GM19099 (cell line): ENCODE results near the gene FBN3.

Source experiments
- POLR2A ChIP-seq: IDR thresholded peaks from 3 replicates; pipeline ENCODE4 v1.6.1; 2011; ENCODE audit warnings: low read depth; ENCODE audit not compliant: insufficient read length; ENCODE audit errors: extremely low read depth

FBN3 gene

GRCh38 chr19:8039231-8039630 is 110.2 kb downstream of the FBN3 start:
- TF ChIP-seq POLR2A = no peak

GRCh38 chr19:8038815-8039214 is 110.6 kb downstream of the FBN3 start:
- no peak for TF ChIP-seq POLR2A

GRCh38 chr19:8036434-8037099 is 112.8 kb downstream of the FBN3 start:
- no peak for TF ChIP-seq POLR2A

- TF ChIP-seq POLR2A = no peak
These were observed 115.2 kb downstream of the FBN3 start for GRCh38 chr19:8034178-8034525.

DNA sequence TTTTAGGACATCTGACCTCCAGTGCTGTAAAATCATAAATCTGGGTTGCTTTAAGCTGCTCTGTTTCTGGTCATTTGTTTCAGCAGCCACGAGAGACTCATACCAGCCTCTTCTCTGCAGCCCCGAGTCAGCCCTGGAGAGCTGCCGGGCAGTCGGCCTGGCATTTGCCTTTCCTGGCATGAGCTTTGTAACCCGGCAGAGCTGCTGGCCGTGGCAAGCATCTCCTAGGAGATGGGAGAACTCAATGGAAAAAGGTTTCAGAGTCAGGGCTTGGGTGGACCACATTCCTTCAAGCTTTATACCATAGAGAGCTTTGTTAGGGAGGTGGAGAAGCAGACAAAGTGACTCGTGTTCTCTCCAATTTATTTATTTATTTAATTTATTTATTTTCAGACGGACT is 118.4 kb downstream of the FBN3 start:
- TF ChIP-seq POLR2A = no peak

DNA sequence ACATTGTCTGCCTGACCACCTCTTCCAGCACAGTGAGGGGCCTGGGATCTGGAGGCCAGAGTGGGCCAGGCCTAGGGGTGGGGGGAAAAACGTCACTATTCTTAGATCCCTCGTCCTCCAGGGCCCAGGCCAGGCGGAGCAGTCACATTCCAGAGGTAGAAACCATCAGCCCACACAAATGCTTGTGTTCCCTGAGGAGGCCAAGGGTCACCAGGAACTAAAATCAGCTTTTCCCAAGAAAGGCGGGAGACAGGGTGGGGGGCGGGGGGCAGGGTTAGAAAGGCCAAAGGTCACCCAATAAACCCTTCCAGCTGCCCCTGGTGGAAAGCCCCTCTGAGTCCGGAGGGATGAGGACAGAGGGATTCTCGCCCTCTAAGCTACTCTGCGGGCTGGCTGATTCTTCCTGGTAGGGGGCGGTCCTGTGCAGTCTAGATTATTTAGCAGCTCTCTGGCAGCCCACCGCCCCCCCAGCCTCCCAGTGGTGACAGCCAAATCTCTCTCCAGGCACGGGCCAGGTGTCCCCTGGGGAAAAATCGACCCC is 120.4 kb downstream of the FBN3 start:
- TF ChIP-seq POLR2A = no peak

DNA sequence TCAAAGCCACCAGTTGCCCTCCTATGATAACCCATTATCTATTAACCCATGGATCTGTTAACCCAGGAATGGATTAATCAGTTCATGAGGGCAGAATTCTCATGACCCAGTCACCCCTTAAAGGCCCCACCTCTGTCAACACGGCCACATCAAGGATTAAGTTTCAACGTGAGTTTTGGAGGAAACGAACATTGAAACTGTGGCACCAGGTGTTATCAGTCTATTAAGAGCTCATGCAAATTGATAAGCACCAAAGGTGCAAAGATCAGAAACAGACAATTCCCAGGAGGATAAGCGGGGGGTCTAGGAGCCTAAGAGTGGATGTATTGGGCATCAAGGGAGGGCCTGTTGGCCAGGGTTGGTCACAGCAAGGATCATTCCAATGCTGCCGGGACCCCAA is 124.1 kb downstream of the FBN3 start:
- TF ChIP-seq POLR2A = no peak

GRCh38 chr19:8023371-8023770 is 126.0 kb downstream of the FBN3 start:
- no peak for TF ChIP-seq POLR2A

DNA sequence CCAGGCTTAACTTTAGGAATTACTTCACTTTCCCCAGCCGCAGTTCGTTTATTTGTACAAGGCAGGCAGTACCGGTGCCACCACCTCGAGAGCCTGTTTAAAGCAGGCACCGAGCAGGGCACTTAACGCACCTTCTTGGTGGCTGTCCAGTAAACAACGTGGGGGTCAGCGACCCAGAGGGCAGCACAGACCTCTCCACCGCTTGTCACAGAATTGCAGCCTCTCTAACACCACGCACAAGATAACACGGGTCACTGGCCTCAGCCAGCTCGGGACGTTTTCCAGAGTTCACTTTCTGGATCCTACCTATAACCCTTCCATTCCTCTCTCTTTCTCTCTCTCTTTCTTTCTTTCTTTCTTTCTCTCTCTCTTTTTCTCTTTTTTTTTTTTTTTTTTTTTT is 127.1 kb downstream of the FBN3 start:
- TF ChIP-seq POLR2A = no peak

DNA sequence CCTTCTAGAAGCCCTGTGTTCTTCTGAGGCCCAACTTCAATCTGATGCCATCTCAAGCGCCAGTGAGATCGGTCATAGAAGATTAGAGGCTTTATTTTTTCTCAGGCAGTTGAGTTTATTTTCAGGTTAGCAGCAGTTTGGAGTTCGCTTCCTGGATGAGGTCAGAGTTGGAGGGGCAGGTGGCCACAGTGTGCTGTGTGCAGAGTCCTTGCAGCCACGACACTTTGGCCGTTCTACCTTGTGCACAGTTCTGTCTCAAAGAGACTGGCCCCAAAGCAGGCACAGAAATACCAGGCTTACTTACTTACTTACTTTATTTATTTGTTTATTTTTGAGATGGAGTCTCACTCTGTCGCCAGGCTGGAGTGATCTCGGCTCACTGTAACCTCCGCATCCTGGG is 128.0 kb downstream of the FBN3 start:
- TF ChIP-seq POLR2A = no peak

- TF ChIP-seq POLR2A = no peak
These were observed 128.7 kb downstream of the FBN3 start for GRCh38 chr19:8020681-8021080.

DNA sequence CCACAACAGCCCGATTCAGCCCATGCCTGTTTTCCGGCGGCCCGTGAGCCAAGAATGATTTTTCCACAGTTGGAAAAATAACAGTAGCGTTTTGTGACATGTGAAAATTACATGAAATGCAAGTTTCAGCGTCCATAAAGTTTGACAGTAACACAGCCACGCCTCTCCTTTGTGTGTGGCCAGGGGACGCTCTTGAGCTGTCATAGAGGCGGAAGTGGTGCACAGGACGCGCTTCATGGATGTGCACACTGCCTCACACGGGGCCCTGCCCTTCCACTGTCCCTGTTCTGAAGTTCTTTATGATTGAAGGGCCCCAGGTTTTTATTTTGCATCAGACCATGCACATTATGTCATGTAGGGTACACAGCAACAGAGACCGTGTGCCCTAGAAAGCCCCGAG is 131.6 kb downstream of the FBN3 start:
- no peak for TF ChIP-seq POLR2A
